Loucy (cell line): ENCODE measurements around the gene PEX5L.

Experiments used
- H2AFZ ChIP-seq: fragments of 200-600 bp; sonication (generic); 2 replicates; pipeline ENCODE4 v1.6.0; 2016; ENCODE audit warnings: antibody characterized with exemption, mild to moderate bottlenecking, low read length, moderate library complexity
- H3F3A ChIP-seq: fragments of 200-600 bp; 2 replicates; pipeline ENCODE4 v1.6.0; 2016; ENCODE audit warnings: antibody characterized with exemption, low read depth, mild to moderate bottlenecking
- H3K27me3 ChIP-seq: fragments of 200-600 bp; sonication (generic); 2 replicates; pipeline ENCODE4 v1.6.1; 2014; ENCODE audit warnings: low read length, mild to moderate bottlenecking; ENCODE audit not compliant: insufficient read depth, poor library complexity, severe bottlenecking
- H3K36me3 ChIP-seq: fragments of 200-600 bp; sonication (generic); 2 replicates; pipeline ENCODE4 v1.6.1; 2016; ENCODE audit warnings: low read length; ENCODE audit not compliant: insufficient read depth
- H3K4me1 ChIP-seq: fragments of 200-600 bp; sonication (generic); 2 replicates; pipeline ENCODE4 v1.5.1; 2014; ENCODE audit warnings: low read length, mild to moderate bottlenecking; ENCODE audit not compliant: insufficient read depth, poor library complexity, severe bottlenecking
- H3K4me2 ChIP-seq: fragments of 200-600 bp; sonication (generic); 2 replicates; pipeline ENCODE4 v1.6.0; 2014; ENCODE audit warnings: antibody characterized with exemption, low read length, low read depth, mild to moderate bottlenecking; ENCODE audit not compliant: poor library complexity, severe bottlenecking
- H3K4me3 ChIP-seq: fragments of 200-600 bp; sonication (generic); 2 replicates; pipeline ENCODE4 v1.5.1; 2014; ENCODE audit warnings: low read length, mild to moderate bottlenecking, mixed read lengths; ENCODE audit not compliant: poor library complexity, severe bottlenecking
- H3K79me2 ChIP-seq: fragments of 200-600 bp; sonication (generic); 2 replicates; pipeline ENCODE4 v1.6.1; 2014; ENCODE audit warnings: low read length; ENCODE audit not compliant: insufficient read depth
- H3K9ac ChIP-seq: fragments of 200-600 bp; sonication (generic); 2 replicates; pipeline ENCODE4 v1.6.0; 2014; ENCODE audit warnings: mild to moderate bottlenecking, low read depth, low read length, moderate library complexity; ENCODE audit not compliant: poor library complexity, severe bottlenecking
- H3K9me2 ChIP-seq: fragments of 200-600 bp; sonication (generic); replicated peaks from 2 replicates; pipeline ENCODE4 v1.6.1; 2016; ENCODE audit warnings: low read depth, low read length, mixed read lengths
- H3K9me3 ChIP-seq: fragments of 200-600 bp; sonication (generic); 2 replicates; pipeline ENCODE4 v1.6.1; 2014; ENCODE audit warnings: mild to moderate bottlenecking, antibody characterized with exemption, low read length, low read depth; ENCODE audit not compliant: insufficient read depth
- H4K20me1 ChIP-seq: fragments of 200-600 bp; sonication (generic); 2 replicates; pipeline ENCODE4 v1.6.0; 2014; ENCODE audit warnings: antibody characterized with exemption, low read length, mild to moderate bottlenecking; ENCODE audit not compliant: insufficient read depth, poor library complexity, severe bottlenecking
- EZH2phosphoT487 ChIP-seq: fragments of 200-600 bp; IDR thresholded peaks from 2 replicates; pipeline ENCODE4 v1.6.1; 2018; ENCODE audit warnings: antibody characterized with exemption, mild to moderate bottlenecking, moderate library complexity, borderline replicate concordance
- TF ChIP-seq, protein P1 (sequence below): fragments of 200-600 bp; sonication (generic); conservative IDR thresholded peaks from 2 replicates; pipeline ENCODE4 v1.5.1; 2014; ENCODE audit warnings: mild to moderate bottlenecking, antibody characterized with exemption, low read length

The PEX5L gene

DNA sequence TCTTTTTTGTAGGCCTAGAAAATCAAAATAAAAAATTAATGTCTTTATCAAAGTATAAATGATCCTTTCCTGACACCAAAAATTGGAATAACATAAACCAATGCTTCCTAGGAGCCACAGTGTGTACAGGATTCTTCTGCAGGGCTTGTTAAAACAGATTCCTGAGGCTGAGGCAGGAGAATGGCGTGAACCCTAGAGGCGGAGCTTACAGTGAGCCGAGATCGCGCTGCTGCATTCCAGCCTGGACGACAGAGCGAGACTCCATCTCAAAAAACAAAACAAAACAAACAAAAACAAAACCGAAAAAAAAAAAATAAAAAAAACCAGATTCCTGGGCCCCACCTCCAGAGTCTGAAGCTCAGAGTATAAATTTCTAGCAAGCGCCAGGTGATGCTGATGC, 78.0 kb downstream of the PEX5L start:
- no peaks in the 10 kb centered on the region for H3K36me3 ChIP-seq
- peaks cover 17% of the 10 kb centered on the region for H3F3A ChIP-seq
- TF ChIP-seq, protein P1, sequence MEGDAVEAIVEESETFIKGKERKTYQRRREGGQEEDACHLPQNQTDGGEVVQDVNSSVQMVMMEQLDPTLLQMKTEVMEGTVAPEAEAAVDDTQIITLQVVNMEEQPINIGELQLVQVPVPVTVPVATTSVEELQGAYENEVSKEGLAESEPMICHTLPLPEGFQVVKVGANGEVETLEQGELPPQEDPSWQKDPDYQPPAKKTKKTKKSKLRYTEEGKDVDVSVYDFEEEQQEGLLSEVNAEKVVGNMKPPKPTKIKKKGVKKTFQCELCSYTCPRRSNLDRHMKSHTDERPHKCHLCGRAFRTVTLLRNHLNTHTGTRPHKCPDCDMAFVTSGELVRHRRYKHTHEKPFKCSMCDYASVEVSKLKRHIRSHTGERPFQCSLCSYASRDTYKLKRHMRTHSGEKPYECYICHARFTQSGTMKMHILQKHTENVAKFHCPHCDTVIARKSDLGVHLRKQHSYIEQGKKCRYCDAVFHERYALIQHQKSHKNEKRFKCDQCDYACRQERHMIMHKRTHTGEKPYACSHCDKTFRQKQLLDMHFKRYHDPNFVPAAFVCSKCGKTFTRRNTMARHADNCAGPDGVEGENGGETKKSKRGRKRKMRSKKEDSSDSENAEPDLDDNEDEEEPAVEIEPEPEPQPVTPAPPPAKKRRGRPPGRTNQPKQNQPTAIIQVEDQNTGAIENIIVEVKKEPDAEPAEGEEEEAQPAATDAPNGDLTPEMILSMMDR, result no peak
- no peak for TF ChIP-seq EZH2phosphoT487
- no peaks in the 10 kb centered on the region for H3K9me2 ChIP-seq
- H3K27me3 ChIP-seq, result no peaks in the 10 kb centered on the region
- no peaks in the 10 kb centered on the region for H4K20me1 ChIP-seq
- H3K79me2 ChIP-seq, result peaks cover 28% of the 10 kb centered on the region; the same call in 1 of the 2 replicates
- H2AFZ ChIP-seq, result no peak overlapping the region
- no peaks in the 10 kb centered on the region for H3K9me3 ChIP-seq
- peak overlapping the region; percentile 65 for H3K9ac ChIP-seq
- peak overlapping the region; percentile 81 for H3K4me2 ChIP-seq
- H3K4me1 ChIP-seq, result peaks cover 97% of the 10 kb centered on the region
- no peak overlapping the region for H3K4me3 ChIP-seq

- no peaks in the 10 kb centered on the region for H4K20me1 ChIP-seq
- no peaks in the 10 kb centered on the region for H3K9me3 ChIP-seq
- H3K27me3 ChIP-seq, result no peaks in the 10 kb centered on the region
- peak overlapping the region; percentile 65 for H3K9ac ChIP-seq
- H3K36me3 ChIP-seq, result no peaks in the 10 kb centered on the region
- H3K9me2 ChIP-seq, result no peaks in the 10 kb centered on the region
- peaks cover 96% of the 10 kb centered on the region for H3K4me1 ChIP-seq
- H3K4me2 ChIP-seq, result peak overlapping the region; percentile 81
- no peak overlapping the region for H2AFZ ChIP-seq
- peaks cover 24% of the 10 kb centered on the region; the same call in 1 of the 2 replicates for H3K79me2 ChIP-seq
- peaks cover 17% of the 10 kb centered on the region for H3F3A ChIP-seq
- TF ChIP-seq, protein P1, result no peak
- TF ChIP-seq EZH2phosphoT487, result no peak
- H3K4me3 ChIP-seq, result peak overlapping the region; percentile 67
These were observed 78.6 kb downstream of the PEX5L start for GRCh38 chr3:179958143-179958542.

DNA sequence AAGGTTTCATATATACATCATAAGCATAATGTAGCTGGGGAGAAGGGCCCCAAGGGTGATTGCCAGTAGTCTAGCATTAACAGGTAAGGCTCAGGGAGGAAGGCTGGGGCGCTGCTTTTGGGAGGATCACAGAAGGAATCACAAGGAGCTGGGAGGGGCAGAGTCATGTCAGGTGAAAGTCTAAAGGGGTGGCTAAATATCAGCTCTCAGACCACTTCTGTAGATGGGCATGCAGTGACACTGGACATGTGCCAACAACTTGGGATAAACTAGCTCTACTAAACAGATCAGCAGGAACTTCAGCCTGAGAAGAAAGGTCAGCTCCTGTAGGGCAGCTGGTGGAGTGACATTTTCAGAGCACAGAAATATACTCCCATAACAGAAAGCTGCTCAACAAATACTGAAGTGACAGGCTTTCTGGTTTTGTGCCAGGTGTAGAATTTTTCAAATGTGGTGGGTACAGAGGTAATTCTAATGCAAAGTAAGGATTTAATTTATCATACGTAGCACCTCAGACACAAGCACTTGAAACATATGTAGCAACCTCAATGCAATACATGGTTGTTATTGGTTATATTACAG, 79.4 kb downstream of the PEX5L start:
- Histone ChIP-seq H3K9me2 (no peaks in the 10 kb centered on the region), H2AFZ (no peak overlapping the region)

More for the DNA sequence above, 79.4 kb downstream of the PEX5L start:
- no peak for TF ChIP-seq EZH2phosphoT487
- TF ChIP-seq, protein P1, result no peak
- Histone ChIP-seq H3F3A (peaks cover 17% of the 10 kb centered on the region), H3K4me1 (peaks cover 88% of the 10 kb centered on the region), H3K27me3 (no peaks in the 10 kb centered on the region), H3K9me3 (no peaks in the 10 kb centered on the region), H3K4me2 (peak overlapping the region; percentile 81), H3K4me3 (peak overlapping the region; percentile 67), H3K36me3 (no peaks in the 10 kb centered on the region), H3K79me2 (peaks cover 16% of the 10 kb centered on the region; the same call in 1 of the 2 replicates), H3K9ac (peak overlapping the region; percentile 65), H4K20me1 (no peaks in the 10 kb centered on the region)
